ENCODE results near the gene NAPG.
"Not testable (repeated sequence)": the region's sequence is repeated elsewhere in the genome, so short reads cannot be mapped to it uniquely, and the experiment has no call there.

The NAPG gene

GRCh38 chr18:10525697-10526560 lies at the start of gene NAPG:
NAPG (plus strand) TSS chr18:10526027; CDS start chr18:10526103, 76 bp downstream.
- peak; percentile 84 for DNase-seq (ENCODE audit: low read depth)

- no peak for DNase-seq (ENCODE audit: low read depth)
These were observed 49.5 kb upstream of the NAPG start for GRCh38 chr18:10476338-10476791.

- DNase-seq (ENCODE audit: low read depth) = no peak
These were observed 48.5 kb upstream of the NAPG start for GRCh38 chr18:10477121-10477862.

GRCh38 chr18:10477863-10478260 lies 48.0 kb upstream of the NAPG start:
- DNase-seq (ENCODE audit: low read depth) = no peak

GRCh38 chr18:10481831-10482230 lies 44.0 kb upstream of the NAPG start:
- no peak for DNase-seq (ENCODE audit: low read depth)

GRCh38 chr18:10482363-10482984 lies 43.4 kb upstream of the NAPG start:
- DNase-seq (ENCODE audit: low read depth) = no peak

GRCh38 chr18:10482985-10483949 lies 42.6 kb upstream of the NAPG start:
- no peak for DNase-seq (ENCODE audit: low read depth)

GRCh38 chr18:10485475-10485874 lies 40.4 kb upstream of the NAPG start:
- DNase-seq (ENCODE audit: low read depth) = no peak

GRCh38 chr18:10486362-10486761 lies 39.5 kb upstream of the NAPG start:
- DNase-seq (ENCODE audit: low read depth) = no peak

- no peak for DNase-seq (ENCODE audit: low read depth)
These were observed 38.7 kb upstream of the NAPG start for GRCh38 chr18:10487154-10487553.

GRCh38 chr18:10488017-10488416 lies 37.8 kb upstream of the NAPG start:
- DNase-seq (ENCODE audit: low read depth) = no peak

GRCh38 chr18:10490401-10491165 lies 35.2 kb upstream of the NAPG start:
- peak; percentile 13 for DNase-seq (ENCODE audit: low read depth)

- no peak for DNase-seq (ENCODE audit: low read depth)
These were observed 29.9 kb upstream of the NAPG start for GRCh38 chr18:10495936-10496335.

GRCh38 chr18:10497206-10497749 lies 28.5 kb upstream of the NAPG start:
- no peak for DNase-seq (ENCODE audit: low read depth)

GRCh38 chr18:10499230-10499629 lies 26.6 kb upstream of the NAPG start:
- DNase-seq (ENCODE audit: low read depth) = no peak

- no peak for DNase-seq (ENCODE audit: low read depth)
These were observed 25.8 kb upstream of the NAPG start for GRCh38 chr18:10500038-10500437.

- DNase-seq (ENCODE audit: low read depth) = no peak
These were observed 21.1 kb upstream of the NAPG start for GRCh38 chr18:10504723-10505122.

- not testable (repeated sequence) for DNase-seq (ENCODE audit: low read depth)
These were observed 19.9 kb upstream of the NAPG start for GRCh38 chr18:10505892-10506291.

- no peak for DNase-seq (ENCODE audit: low read depth)
These were observed 17.2 kb upstream of the NAPG start for GRCh38 chr18:10508591-10508990.

- no peak for DNase-seq (ENCODE audit: low read depth)
These were observed 14.6 kb upstream of the NAPG start for GRCh38 chr18:10511236-10511635.
